Measurements from ENCODE around the gene CYP4B1.

Gene CYP4B1

GRCh38 chr1:46797696-46798470 is 963 bp upstream of the CYP4B1 start:
- no peak for DNase-seq

DNA sequence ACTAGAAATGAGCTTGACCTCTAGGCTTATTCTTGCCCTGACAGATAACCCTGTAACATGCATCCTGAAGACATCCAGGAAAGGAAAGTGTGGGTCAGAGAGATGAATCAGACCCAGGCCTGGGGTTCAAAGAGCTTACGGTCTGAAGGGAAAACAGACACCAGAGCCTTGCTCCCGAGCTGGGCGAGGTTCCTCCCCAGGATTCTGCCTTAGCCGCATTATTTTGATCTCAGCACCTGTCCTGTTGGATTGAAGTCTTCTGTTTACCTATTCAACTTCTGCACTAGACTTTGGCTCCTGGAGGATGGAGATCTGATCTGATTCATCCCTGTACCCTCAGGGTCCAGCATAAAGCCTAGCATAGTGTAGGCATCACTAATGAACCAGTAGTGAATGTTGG is 1.9 kb downstream of the CYP4B1 start:
- DNase-seq = no peak

- no peak for DNase-seq
Observed at GRCh38 chr1:46801323-46802055, 2.6 kb downstream of the CYP4B1 start.

GRCh38 chr1:46802081-46802480 is 3.2 kb downstream of the CYP4B1 start:
- no peak for DNase-seq

- no peak for DNase-seq
Observed at GRCh38 chr1:46802901-46803574, 4.2 kb downstream of the CYP4B1 start.

DNA sequence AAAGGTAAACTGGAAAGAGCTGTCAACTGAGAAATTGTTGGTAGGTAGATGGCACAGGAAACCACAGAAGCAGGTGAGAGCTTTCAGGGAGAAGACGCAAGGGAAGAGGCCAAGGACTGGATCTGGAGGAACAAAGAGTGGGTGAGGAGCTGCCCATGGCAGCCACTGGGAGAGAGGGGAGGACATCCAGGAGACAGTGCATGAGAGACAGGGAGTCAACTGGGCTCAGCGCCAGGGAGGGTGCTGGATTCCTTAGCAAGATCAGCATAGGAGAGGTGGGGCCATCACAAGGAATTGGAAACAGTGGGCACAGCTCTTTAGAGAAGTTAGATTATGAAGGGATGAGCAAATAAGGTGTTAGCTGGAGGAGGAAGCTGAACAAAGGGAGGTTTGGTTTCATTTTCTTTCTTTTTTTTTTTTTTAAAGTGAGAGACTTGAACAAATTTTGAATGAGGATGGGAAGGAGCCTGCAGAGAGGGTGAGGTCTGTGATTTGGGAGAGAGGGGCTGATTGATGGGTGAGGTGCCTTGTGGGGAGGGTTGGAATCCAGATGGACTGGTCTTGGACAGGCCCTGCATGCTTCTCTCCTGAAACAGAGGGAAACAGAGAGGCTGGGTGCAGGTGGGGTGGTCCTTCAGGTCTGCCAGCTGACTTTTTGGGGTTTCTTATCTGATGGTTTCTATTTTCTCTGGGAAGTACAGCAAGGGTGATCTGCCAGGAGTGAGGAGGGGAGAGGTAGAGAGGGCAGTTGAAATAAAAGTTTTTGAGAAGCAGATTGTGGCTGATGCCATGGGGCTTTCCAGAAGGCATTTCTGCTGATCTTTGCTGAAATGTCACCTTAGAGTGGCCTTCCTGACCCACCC is 5.4 kb downstream of the CYP4B1 start:
- DNase-seq = no peak

DNA sequence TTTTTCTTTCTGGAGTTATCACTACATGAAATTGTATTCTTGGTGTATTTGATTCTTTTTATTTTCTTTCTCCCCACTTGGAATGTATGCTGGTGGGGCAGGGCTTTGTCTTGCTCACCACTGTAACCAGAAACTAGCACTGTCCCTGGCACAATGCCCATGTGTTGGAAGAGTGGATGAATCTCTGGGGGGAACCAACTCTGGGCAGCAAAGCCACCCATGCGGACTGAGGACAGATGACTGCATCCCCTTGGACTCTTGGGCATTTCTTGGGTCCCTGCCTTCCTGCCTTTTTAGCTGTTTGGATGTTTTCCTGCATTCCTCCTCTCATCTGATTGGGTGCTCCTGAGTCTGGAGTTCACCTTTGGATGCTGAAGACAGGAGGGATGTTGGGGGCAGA is 6.1 kb downstream of the CYP4B1 start:
- DNase-seq = no peak

GRCh38 chr1:46805755-46806154 is 6.9 kb downstream of the CYP4B1 start:
- DNase-seq = no peak

- DNase-seq = no peak
Observed at GRCh38 chr1:46806196-46807020, 7.6 kb downstream of the CYP4B1 start.

DNA sequence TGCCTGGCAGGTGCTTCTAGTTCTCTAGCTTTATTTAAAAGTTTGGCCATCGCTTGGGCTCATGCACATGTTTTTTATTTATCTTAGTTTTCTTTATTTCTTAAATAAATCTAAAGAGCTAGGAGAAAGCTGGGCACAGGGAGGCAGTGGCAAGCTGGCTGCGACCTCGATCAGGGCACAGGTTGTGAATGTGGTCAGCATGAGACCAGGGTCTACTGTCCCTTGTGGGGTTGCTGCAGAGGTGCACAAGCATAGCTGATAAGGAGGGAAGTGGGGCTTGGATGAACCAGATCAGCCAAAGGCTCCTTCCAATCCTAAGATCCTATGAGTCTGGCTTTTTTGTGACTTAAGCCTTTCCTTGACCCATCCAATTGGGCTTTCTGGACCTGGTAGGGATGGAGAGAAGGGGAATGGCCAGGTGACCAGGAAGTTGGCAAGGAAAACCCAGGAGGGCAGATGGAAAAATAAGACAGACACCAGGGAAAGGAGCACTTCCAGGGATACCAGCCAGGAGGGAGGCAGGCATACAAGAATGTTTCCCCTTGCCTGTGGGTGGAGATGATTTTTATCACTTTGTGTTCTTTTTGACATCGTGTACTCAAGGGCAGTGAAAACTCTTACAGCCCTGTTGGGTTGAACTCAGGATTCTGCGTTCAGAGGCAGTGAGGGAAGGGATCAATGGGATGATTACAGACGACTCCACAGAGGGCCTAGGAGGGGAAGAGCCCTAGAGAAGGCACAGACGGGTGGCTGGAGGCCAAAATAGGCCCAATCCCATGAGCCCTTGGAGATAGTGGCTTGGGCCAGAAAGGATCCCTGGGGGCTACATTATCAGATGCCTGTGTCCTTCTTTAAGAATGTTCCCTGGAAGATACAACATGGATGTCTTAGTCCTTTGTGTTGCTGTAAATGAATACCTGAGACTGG is 8.5 kb downstream of the CYP4B1 start:
- DNase-seq = no peak

DNA sequence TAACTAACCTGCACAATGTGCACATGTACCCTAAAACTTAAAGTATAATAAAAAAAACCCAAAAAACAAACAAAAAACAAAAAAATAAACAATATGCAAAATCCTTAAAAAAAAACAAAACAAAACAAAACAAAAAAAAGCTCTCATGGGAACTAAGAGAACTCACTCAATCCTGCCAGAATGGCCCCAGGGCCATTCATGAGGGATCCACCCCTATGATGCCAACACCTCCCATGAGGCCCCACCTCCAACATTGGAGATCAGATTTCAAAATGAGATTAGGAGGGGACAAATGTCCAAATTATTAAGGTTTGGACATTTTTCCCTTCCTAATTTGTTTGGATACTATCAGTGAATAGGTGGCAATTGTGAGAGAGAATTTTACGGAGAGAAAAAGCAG is 10.2 kb downstream of the CYP4B1 start:
- DNase-seq = no peak

- no peak for DNase-seq
Observed at GRCh38 chr1:46809904-46810303, 11.1 kb downstream of the CYP4B1 start.

DNA sequence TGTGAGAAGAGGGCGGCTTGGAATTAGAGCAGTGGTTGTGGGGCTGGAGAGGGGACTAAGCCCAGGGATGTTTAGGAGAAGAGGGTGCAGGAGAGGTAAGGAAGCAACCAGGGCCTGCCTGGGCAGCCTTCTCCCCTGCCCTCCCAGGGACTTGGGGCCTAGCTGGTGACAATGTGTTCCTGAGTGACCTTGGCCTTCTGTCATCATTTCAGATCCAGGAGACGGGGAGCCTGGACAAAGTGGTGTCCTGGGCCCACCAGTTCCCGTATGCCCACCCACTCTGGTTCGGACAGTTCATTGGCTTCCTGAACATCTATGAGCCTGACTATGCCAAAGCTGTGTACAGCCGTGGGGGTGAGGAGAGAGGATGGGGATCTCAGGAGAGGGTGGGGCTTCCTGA is 11.8 kb downstream of the CYP4B1 start:
- no peak for DNase-seq

DNA sequence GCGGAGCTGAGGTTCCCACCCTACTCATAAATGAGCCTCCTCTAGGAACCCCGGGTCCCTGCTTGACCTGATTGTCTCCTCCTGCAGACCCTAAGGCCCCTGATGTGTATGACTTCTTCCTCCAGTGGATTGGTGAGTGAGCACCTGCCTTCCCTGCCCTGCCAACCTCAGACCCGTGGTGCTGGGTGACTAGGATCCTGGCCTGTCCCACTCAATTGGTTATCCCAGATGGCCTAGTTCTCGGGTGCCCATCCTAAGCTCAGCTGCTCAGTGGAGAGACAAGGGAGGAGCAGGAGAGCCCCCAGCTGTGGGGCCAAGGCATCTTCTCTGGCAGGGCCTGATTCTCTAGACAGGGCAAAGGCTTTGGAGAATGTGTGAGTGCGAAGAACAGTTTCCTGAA is 12.2 kb downstream of the CYP4B1 start:
- DNase-seq = no peak

GRCh38 chr1:46812065-46812963 is 13.5 kb downstream of the CYP4B1 start:
- no peak for DNase-seq

DNA sequence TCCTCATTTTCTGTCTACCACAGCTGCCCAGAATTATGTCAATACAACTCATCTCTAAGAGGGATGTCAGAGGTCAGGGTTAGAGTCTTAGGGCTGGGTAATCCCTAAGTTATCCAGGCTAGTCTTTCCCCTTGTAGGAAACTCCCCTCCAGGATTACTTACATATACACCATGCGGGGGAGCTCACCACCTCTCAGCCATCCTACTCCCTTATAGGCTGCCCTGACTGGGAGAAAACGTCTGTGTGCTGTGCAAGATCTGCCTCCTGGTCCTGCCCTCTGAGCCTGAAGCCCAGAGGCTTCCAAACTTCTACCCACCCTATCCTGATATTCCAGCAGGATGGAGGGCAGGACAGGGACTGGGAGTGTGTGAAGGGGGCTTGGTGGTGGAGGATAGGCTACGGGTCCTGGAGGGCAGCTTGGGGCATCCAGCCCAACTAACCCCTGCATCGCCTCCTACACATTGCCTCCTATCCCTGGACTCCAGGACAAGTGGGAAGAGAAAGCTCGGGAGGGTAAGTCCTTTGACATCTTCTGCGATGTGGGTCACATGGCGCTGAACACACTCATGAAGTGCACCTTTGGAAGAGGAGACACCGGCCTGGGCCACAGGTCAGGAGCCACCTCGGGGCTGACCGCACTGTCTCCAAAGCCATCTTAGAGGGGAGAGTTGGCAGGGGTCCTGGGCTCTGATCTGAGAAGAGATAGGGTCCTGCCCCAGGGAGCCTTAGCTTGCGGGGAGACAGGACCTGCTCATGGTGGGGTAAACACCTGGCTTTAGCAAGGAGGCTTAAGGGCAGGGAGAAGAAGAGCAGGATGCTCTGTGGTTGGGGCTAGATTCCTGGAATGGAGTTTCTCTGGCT is 14.4 kb downstream of the CYP4B1 start:
- no peak for DNase-seq

DNA sequence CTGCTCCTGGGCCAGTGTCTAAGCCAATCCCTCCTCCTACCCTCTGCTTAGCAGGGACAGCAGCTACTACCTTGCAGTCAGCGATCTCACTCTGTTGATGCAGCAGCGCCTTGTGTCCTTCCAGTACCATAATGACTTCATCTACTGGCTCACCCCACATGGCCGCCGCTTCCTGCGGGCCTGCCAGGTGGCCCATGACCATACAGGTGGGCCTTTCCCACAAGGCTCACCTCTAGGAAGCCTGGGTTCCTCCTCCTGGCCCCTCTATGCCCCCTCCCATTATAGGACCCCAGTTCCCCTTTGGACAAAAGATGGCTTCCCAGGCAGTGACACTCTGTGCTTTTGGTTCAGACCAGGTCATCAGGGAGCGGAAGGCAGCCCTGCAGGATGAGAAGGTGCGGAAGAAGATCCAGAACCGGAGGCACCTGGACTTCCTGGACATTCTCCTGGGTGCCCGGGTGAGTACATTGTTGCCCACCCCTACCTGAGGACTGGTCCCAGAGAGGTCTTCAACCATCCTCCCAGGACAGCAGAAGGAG is 15.1 kb downstream of the CYP4B1 start:
- no peak for DNase-seq

- DNase-seq = no peak
Observed at GRCh38 chr1:46815133-46815532, 16.3 kb downstream of the CYP4B1 start.
